ENCODE data around the gene KRT14. TPM values are rescaled to one million over a fixed set of nuclear protein-coding genes. Genes with fewer than 3 reads are reported as not detected.
"Not testable (repeated sequence)": the region's sequence is repeated elsewhere in the genome, so short reads cannot be mapped to it uniquely, and the experiment has no call there.

Gene KRT14
- total RNA-seq, 4 donors from 2014 or later: 0.52 to 0.90 TPM; not detected in 2

GRCh38 chr17:41585301-41586056, 1.2 kb downstream of the KRT14 start:
- Histone ChIP-seq H3K27ac (no peak overlapping the region), H3K27me3 (no peaks in the 10 kb centered on the region), H3K4me3 (no peak overlapping the region), H3K36me3 (no peaks in the 10 kb centered on the region), H3K9me3 (no peaks in the 10 kb centered on the region), H3K4me1 (no peaks in the 10 kb centered on the region)
- intact Hi-C loops (cut with DNase I; ENCODE audit: low total_unique reads): no loop called here
- no peak for TF ChIP-seq POLR2A (IDR thresholded peaks at IDR 0.05)
- TF ChIP-seq CTCF (IDR thresholded peaks at IDR 0.05): no peak
- no peak for DNase-seq

- H3K4me1 ChIP-seq; H3K27ac ChIP-seq; H3K27me3 ChIP-seq; H3K4me3 ChIP-seq; H3K9me3 ChIP-seq; intact Hi-C loops (cut with DNase I; ENCODE audit: low total_unique reads); H3K36me3 ChIP-seq; DNase-seq: not testable (repeated sequence)
Measured at GRCh38 chr17:41584331-41584927, 2.3 kb downstream of the KRT14 start.

GRCh38 chr17:41583137-41584127, 3.3 kb downstream of the KRT14 start:
- Histone ChIP-seq H3K36me3 (no peaks in the 10 kb centered on the region), H3K9me3 (no peaks in the 10 kb centered on the region), H3K4me3 (no peak overlapping the region), H3K27me3 (no peaks in the 10 kb centered on the region), H3K27ac (no peak overlapping the region), H3K4me1 (no peaks in the 10 kb centered on the region)
- no peak for TF ChIP-seq CTCF (IDR thresholded peaks at IDR 0.05)
- TF ChIP-seq POLR2A (IDR thresholded peaks at IDR 0.05): no peak
- intact Hi-C loops (cut with DNase I; ENCODE audit: low total_unique reads): no loop called here
- DNase-seq: no peak

GRCh38 chr17:41582061-41582968, 4.4 kb downstream of the KRT14 start:
- H3K4me1 ChIP-seq; H3K27ac ChIP-seq; H3K4me3 ChIP-seq; intact Hi-C loops (cut with DNase I; ENCODE audit: low total_unique reads); H3K27me3 ChIP-seq; H3K9me3 ChIP-seq; DNase-seq; H3K36me3 ChIP-seq: not testable (repeated sequence)

- Histone ChIP-seq H3K27me3 (no peaks in the 10 kb centered on the region), H3K9me3 (no peaks in the 10 kb centered on the region), H3K36me3 (no peaks in the 10 kb centered on the region), H3K4me1 (no peaks in the 10 kb centered on the region), H3K27ac (no peak overlapping the region), H3K4me3 (no peak overlapping the region)
- TF ChIP-seq POLR2A (IDR thresholded peaks at IDR 0.05) (no peak), CTCF (IDR thresholded peaks at IDR 0.05) (no peak)
- intact Hi-C loops (cut with DNase I; ENCODE audit: low total_unique reads): no loop called here
- DNase-seq: no peak
Measured at GRCh38 chr17:41581366-41582060, 5.2 kb downstream of the KRT14 start.
